ENCODE results near the gene CNNM1. TPM values are rescaled to one million over a fixed set of nuclear protein-coding genes. Genes with fewer than 3 reads are reported as not detected.

The CNNM1 gene
- total RNA-seq, 1 donor from 2014 or later, result not detected

DNA sequence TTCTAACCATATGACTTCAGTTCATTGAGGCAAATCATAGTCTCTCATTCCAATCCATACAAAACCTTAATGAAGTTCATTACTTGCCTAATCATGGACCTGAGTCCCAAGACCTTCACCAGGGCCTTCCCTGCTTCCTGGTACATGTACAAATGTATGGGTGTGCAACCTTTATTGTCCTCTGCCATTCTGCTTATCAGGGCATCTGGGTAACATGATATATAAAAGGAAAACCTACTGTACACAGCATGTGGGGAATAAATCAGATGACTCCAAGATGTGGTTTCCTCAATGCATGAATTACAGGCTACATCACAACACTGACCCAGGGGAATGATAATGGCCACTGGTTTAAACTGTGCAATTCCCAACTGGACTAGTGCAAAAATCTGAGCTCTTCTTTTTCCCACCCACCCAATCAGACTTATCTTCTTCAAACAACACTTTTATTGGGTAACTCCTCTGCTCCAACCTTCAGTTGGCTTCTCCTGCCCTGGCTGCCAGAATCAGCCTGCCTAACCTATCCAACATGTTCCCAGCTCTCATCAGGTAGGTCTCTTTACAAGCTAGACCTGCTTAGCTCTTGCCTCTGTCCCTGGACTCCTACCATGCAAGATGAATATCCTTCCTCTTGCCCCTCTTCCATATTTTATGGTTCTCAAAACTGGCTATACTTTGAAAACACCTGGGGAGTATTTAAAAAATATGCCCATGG, 89.9 kb downstream of the CNNM1 start:
- FAIRE-seq (no peak), DNase-seq (ENCODE audit: low read depth) (no peak)
- Histone ChIP-seq H3K36me3 (ENCODE audit: control insufficient read depth, insufficient read depth, low read length) (peaks cover 13% of the 10 kb centered on the region), H3K27me3 (ENCODE audit: control insufficient read depth, insufficient read depth, low read length) (no peaks in the 10 kb centered on the region), H3K4me3 (ENCODE audit: low read depth, low read length) (no peak overlapping the region)
- TF ChIP-seq, protein P1, sequence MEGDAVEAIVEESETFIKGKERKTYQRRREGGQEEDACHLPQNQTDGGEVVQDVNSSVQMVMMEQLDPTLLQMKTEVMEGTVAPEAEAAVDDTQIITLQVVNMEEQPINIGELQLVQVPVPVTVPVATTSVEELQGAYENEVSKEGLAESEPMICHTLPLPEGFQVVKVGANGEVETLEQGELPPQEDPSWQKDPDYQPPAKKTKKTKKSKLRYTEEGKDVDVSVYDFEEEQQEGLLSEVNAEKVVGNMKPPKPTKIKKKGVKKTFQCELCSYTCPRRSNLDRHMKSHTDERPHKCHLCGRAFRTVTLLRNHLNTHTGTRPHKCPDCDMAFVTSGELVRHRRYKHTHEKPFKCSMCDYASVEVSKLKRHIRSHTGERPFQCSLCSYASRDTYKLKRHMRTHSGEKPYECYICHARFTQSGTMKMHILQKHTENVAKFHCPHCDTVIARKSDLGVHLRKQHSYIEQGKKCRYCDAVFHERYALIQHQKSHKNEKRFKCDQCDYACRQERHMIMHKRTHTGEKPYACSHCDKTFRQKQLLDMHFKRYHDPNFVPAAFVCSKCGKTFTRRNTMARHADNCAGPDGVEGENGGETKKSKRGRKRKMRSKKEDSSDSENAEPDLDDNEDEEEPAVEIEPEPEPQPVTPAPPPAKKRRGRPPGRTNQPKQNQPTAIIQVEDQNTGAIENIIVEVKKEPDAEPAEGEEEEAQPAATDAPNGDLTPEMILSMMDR (IDR thresholded peaks at IDR 0.05; ENCODE audit: insufficient read depth, low read length, severe bottlenecking), result no peak

DNA sequence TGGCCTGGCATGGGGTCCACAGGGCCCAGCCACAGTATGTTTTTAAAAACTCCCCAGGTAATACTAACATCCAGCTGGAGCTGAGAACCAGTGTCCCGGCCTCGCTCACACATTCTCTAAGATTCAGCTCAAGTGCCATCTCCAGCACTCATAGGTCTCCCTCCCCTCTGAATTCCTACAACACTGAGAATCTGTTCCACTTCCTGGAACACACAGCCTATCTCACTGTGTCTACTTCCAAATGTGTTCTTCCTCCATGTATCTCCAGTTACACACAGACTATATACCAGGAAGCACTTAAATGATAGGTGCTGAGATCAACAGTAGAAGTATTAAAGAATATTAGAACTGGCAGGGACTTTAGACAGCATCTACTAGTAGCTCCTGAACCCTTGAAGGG, 90.5 kb downstream of the CNNM1 start:
- TF ChIP-seq, protein P1 (IDR thresholded peaks at IDR 0.05; ENCODE audit: insufficient read depth, low read length, severe bottlenecking), result no peak
- no peaks in the 10 kb centered on the region for H3K27me3 ChIP-seq (ENCODE audit: control insufficient read depth, insufficient read depth, low read length)
- DNase-seq (ENCODE audit: low read depth), result no peak
- H3K4me3 ChIP-seq (ENCODE audit: low read depth, low read length), result no peak overlapping the region
- FAIRE-seq, result no peak
- H3K36me3 ChIP-seq (ENCODE audit: control insufficient read depth, insufficient read depth, low read length), result peaks cover 14% of the 10 kb centered on the region

DNA sequence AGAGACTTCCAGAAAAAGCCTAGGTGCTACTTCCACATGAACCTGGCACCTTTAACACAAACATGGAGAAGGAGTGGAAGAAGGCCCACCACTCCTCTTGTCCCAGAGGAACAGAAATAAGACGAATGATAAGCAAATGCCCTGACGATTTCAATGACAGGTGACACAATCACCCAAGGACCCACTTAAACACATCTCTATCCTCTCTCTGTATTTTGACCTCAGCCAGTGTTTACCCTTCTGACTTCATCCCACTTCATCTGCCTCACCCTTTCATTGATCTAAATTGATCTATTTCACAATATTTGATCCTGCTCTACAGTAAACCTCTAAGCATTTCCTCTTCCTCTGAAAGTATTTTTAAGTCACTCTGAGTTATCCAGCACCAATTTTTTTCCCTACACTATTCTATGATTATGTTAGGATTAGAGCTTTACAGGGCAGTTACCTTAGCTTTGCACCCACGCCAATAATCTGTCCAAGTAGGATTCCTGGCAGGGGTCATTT, 92.1 kb downstream of the CNNM1 start:
- FAIRE-seq, result no peak
- no peak for DNase-seq (ENCODE audit: low read depth)
- Histone ChIP-seq H3K36me3 (ENCODE audit: control insufficient read depth, insufficient read depth, low read length) (peaks cover 17% of the 10 kb centered on the region), H3K4me3 (ENCODE audit: low read depth, low read length) (no peak overlapping the region), H3K27me3 (ENCODE audit: control insufficient read depth, insufficient read depth, low read length) (no peaks in the 10 kb centered on the region)
- TF ChIP-seq, protein P1 (IDR thresholded peaks at IDR 0.05; ENCODE audit: insufficient read depth, low read length, severe bottlenecking), result no peak

DNA sequence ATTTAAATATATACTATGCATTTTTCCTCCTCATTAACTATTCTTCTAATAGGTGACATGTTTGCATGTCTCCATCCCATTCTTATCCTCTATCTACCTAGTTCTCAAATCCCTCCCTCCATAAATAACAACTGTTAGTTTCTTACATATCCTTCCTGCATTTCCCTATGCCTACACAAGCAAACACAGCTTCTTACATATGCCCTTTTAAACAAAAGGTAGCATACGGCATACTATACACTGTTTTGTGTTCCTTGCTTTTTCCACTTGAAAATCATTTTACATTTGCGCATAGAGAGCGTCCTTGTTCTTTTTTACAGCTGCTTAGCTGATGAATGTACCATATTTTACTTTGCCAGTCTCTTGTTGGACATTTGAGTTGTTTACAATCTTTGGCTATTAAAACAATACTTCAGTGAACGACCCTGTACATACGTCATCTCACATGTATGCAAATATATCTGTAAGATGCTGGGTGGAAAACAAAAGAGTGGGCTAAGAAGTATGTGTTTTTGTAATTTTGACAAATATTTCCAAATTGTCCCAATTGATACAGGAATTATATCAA, 93.5 kb downstream of the CNNM1 start:
- TF ChIP-seq, protein P1 (IDR thresholded peaks at IDR 0.05; ENCODE audit: insufficient read depth, low read length, severe bottlenecking), result no peak
- H3K4me3 ChIP-seq (ENCODE audit: low read depth, low read length), result no peak overlapping the region
- DNase-seq (ENCODE audit: low read depth) (no peak), FAIRE-seq (no peak)
- peaks cover 19% of the 10 kb centered on the region for H3K36me3 ChIP-seq (ENCODE audit: control insufficient read depth, insufficient read depth, low read length)
- H3K27me3 ChIP-seq (ENCODE audit: control insufficient read depth, insufficient read depth, low read length), result no peaks in the 10 kb centered on the region

DNA sequence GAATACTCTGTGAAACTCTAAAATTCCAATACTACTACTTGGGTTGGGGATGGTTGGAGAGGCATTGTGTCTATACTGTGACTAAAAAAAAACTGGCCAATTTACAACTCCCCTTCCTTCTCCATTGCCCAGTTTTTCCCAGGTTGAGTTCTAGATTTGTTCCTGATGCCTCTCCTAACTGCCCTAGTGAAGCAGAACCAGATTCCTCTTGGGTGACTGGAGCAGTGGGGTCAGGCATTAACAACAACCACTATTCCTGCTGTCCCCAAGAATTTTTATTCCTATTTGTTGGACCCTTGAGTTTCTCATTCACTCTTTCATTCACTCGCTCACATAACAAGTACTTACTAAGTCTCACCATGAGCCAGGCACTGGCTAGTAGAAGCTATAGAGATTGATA, 95.5 kb downstream of the CNNM1 start:
- FAIRE-seq (no peak), DNase-seq (ENCODE audit: low read depth) (no peak)
- TF ChIP-seq, protein P1 (IDR thresholded peaks at IDR 0.05; ENCODE audit: insufficient read depth, low read length, severe bottlenecking), result no peak
- H3K36me3 ChIP-seq (ENCODE audit: control insufficient read depth, insufficient read depth, low read length), result peaks cover 17% of the 10 kb centered on the region
- no peak overlapping the region for H3K4me3 ChIP-seq (ENCODE audit: low read depth, low read length)
- no peaks in the 10 kb centered on the region for H3K27me3 ChIP-seq (ENCODE audit: control insufficient read depth, insufficient read depth, low read length)

Data from bronchial epithelial cell (primary cell).